Putamen (tissue), 1 donor: ENCODE measurements around the gene PHACTR3.

ENCODE experiments used
- DNase-seq: peaks from one replicate; pipeline ENCODE4 v3.0.0-alpha.2; 2016; ENCODE audit warnings: low spot score

PHACTR3 gene

GRCh38 chr20:59696476-59696875 is 92.1 kb downstream of the PHACTR3 start:
- peak; percentile 57 for DNase-seq

- DNase-seq = no peak
Measured at GRCh38 chr20:59697068-59697467, 92.7 kb downstream of the PHACTR3 start.

DNA sequence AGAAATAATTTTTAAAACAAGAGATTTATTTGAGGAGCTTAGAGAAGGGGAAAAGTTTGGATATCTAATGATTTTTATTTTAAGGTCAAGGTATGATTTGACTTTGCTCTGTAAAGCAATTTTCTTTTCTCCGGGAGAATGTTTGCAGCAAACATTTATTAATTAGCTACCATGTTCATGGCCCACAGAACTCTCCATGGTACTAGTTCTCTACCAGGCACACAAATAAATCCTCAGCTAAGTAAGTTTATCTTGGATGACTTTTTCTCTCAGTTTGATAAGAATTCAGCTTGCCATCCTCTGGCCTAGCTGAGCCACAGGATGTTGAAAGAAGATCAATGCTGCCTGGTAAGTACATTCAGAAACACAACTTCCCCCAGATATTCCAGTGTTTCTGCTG is 94.3 kb downstream of the PHACTR3 start:
- no peak for DNase-seq

- DNase-seq = no peak
Measured at GRCh38 chr20:59701236-59701635, 96.9 kb downstream of the PHACTR3 start.

DNA sequence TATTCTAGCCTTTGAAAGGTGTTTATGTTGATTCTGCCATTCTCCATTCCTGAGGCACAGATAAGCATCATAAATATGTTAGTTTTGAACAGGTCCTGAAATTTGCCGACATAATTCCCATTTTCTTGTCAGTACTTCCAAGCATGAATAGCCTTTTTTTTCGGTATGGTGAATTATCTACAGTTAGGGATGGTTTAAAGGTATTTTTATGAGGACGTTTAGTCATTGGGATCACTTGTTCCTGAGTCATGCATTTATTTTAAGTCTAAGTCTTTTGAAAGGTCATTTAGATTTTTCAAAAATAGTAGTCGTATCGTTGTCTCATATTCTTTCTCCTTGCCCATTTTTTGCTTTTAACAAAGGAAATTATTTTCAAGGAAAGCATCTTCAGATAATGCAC is 98.7 kb downstream of the PHACTR3 start:
- DNase-seq = no peak

DNA sequence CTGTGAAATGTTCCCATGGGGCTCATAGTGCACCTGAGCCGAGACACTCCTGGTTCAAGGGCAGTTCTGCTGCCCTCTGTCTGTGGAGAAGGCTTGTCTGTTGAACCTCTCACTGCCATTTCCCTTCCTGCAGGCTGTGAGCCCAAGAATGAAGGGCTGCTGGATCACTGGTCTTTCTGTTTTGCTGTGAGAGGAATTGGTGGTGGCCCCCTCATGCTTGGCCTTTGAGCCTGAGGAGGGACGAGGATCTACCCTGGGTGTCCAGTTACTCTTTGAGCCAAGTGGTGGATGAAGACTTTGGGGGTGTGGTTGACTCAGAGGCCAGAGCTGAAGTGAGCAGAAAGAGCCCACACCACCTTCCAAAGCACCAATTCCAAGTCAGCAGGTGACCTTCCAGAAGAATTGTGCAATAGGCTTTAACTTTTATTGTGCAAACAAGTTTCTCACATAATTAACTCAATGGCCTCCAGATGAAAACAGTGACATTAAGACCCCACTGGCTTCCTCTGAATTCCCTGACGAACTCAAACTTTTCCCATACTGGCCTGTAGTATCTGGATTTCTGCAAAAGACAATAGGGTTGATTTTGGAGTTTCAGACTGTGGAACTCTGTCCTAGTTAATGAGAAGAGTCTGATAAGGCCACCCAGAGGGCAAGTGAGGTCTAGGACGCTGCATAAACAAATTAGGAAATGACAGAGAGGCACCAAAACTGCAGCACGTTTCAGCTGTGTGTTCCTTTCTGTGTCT is 101.5 kb downstream of the PHACTR3 start:
- no peak for DNase-seq

- DNase-seq = no peak
Measured at GRCh38 chr20:59706400-59706693, 102.0 kb downstream of the PHACTR3 start.

- no peak for DNase-seq
Measured at GRCh38 chr20:59708326-59708725, 104.0 kb downstream of the PHACTR3 start.

GRCh38 chr20:59709636-59710035 is 105.3 kb downstream of the PHACTR3 start:
- DNase-seq = no peak

GRCh38 chr20:59718071-59718470 is 113.7 kb downstream of the PHACTR3 start:
- DNase-seq = no peak

DNA sequence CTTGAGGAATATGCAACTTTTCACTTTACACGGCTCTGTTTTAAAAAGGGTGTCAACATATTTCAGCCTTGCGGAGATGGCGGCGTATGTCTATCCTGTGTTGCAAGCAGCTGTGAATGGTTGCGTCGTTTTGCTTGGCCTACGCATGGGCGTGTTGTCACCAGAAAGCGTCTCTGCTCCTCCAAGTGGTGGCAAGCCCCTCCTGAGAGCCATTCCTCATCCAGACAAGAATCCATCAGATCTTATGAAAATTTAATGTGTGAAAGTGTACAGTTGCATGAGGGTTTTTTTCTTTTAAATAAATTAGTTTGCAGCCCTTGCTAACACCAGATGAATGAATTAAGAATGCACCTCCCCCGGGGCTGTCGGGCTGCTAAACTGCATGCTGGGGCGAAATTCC is 114.4 kb downstream of the PHACTR3 start:
- DNase-seq = no peak

DNA sequence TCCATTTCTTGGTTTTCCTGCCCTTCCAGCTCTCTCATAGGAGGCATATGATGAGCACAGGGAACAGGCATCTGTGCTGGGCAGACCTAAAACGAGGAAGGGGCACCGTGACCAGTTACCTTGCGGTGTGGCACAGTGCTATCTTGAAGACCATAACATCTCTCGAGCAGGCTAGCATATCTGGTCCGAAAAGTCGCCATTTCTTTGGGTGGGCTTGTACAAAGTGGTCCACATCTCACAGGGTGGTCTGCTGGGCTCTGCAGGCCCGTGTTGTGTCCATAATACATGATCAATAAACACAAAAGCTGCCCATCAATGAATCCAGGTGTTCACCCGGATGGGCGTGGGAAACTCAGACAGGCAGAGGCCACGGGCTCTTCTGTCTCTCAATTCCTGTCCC is 115.7 kb downstream of the PHACTR3 start:
- DNase-seq = no peak

DNA sequence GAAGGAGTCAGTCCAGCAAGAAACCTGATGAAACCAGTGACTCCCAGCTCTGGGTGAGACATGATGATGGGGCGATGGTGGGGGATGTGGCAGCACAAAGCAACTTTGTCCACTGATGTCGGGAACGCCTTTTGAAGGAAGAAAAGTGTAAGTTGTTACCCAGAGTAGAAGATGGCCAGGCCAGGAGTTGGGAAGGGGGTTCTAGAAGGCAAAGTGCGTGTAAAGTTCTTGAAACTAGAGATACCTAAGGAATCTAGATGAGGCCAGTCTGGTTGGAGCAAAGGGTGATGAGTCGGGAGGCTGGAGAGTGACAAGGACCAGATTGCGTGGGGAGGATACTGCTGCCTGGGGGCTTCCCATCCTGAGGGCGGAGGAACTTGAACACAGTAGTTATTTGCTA is 117.0 kb downstream of the PHACTR3 start:
- DNase-seq = no peak

- DNase-seq = no peak
Measured at GRCh38 chr20:59723108-59723500, 118.8 kb downstream of the PHACTR3 start.

DNA sequence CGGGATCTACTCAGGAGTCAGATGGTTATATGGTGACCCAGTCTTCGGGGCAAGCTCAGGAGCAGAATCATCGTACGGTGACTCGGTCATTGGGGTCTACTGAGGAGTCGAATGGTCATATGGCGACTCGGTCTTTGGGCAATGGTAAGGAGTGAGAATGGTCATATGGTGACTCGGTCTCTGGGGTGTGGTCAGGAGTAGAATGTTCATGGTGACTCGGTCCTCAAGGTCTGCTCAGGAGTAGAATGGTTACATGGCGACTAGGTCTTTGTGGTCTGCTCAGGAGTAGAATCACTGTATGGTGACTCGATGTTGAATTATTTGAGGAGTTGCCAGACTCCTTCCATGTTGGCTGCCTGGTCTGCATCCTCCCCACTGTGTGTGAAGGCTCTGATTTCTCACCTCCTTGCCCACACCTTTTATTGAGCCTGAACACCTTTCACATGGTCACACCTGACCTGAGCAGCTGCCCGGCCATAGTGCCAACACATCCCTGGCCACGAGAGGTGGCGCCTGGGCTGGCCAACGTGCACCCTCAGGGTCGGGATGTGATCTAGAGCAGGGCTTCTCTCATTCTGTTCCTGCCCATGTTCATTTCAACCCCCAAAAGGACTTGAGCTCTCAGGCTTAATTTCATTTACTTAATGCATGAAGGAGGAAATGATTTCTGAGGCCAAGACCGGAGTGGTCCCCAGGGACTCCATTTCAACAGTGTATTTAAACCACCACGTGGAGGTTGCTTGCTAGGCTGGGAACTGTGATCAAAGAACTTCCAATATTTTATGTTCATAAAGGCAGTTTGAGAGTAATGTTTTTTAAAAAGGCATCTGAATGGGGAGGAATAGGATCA is 119.5 kb downstream of the PHACTR3 start:
- no peak for DNase-seq

GRCh38 chr20:59724457-59725366 is 120.4 kb downstream of the PHACTR3 start:
- no peak for DNase-seq

- DNase-seq = no peak
Measured at GRCh38 chr20:59725476-59726280, 121.3 kb downstream of the PHACTR3 start.

GRCh38 chr20:59726281-59726595 is 121.9 kb downstream of the PHACTR3 start:
- DNase-seq = no peak

DNA sequence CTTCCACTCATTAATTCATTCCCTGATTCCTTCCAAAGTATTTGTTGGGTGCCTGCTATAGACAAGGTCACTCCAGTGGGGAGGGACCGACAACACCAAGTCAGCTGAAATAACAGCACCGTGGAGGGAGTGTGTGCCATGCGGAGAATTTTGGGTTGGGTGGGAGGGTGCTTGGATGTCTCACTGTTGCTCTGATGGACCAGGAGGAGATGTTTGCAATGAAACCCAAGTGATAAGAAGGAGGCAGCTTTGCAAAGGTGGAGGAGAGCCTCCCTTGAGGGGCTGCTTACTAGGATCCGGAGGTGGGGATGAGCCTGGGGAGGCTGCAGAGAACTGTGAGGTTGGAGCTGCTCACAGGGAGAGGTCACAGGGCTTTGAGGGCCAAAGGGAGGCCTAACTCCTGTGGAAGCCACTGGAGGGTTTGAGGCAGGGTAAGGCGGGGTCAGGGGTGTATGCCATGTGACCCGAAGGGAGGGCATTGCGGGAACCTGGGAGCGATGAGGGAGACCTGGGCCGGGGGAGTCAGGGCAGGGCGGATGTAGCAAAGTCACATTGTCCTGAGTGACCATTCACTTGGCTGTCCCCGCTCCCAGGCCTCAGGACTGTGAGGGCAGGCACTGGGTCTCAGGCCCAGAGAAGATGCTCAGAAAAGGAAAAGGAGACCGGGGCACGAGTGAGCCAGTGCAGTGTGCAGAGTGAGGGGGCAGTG is 124.5 kb downstream of the PHACTR3 start:
- DNase-seq = no peak

DNA sequence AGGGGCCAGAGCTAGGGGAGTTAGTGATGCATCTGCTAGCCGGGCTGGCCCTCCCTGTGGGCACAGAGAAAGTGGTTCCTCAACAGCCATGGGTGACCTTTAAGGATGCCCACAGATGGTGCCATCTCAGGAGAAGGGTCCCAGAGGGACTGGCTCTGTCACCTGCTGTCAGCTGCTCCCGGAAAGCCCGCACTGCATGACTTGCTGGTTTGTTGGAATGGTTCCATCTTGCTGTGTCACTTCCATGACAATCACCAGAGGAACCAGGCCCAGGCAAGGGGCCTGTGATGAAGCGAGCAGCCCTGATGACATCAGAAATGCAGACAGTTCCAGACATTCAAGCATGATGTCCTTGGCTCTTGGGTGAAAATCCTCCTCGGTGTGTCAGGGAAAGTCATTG is 125.2 kb downstream of the PHACTR3 start:
- no peak for DNase-seq

DNA sequence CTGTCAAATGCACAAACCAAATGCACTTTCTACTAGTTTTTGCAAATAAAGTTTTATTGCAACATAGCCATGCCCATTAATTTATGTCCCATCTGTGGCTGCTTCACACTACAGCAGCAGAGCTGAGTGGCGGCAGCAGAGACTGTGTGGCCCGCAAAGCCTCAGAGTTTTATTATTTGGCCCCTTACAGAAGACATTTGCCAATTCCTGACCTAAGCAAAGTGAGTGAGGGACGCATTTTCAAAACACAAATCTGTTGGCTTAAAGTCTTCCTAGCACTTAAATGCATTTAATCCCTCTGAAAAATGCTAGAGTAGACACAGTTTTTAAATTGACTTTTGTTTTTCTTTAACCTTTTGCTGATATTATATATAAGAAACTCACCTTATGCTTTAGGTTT is 126.4 kb downstream of the PHACTR3 start:
- no peak for DNase-seq
